Peyer's patch (tissue), 4 donors: ENCODE results near the gene UNC119. TPM values are rescaled to one million over a fixed set of nuclear protein-coding genes. Genes with fewer than 3 reads are reported as not detected.

ENCODE experiments used
- DNase-seq, 3 donors: peaks; one replicate each; pipeline ENCODE4 v3.0.0-alpha.2; 2017 to 2019
- H3K27ac ChIP-seq, 4 donors: fragments of 200-600 bp; sonication (generic); one replicate each; pipeline ENCODE4 v1.5.1; 2016 to 2019
- H3K27me3 ChIP-seq, 2 donors: fragments of 200-600 bp; sonication (generic); one replicate each; pipeline ENCODE4 v1.5.1; 2019
- H3K36me3 ChIP-seq, 3 donors: fragments of 200-600 bp; sonication (generic); one replicate each; pipeline ENCODE4 v1.5.1; 2016 to 2019
- H3K4me1 ChIP-seq, 4 donors: fragments of 200-600 bp; sonication (generic); one replicate each; pipeline ENCODE4 v1.5.1; 2016 to 2019
- H3K4me3 ChIP-seq, 4 donors: fragments of 200-600 bp; sonication (generic); 1 replicate in 3 of 4; 2 replicates in 1 of 4; pipeline ENCODE4 v1.5.1; 2016 to 2019; ENCODE audit warnings: mild to moderate bottlenecking in 1 of 4
- H3K9me3 ChIP-seq, 4 donors: fragments of 200-600 bp; sonication (generic); one replicate each; pipeline ENCODE4 v1.5.1; 2016 to 2019; ENCODE audit warnings: mild to moderate bottlenecking in 1 of 4
- CTCF ChIP-seq, 6 experiments: fragments of 450-650 bp in 4 of 6; fragments of 200-600 bp in 2 of 6; sonication (generic) in 1 of 6; IDR thresholded peaks; one replicate each; pipeline ENCODE4 v1.5.1; 2017 to 2019; ENCODE audit warnings: antibody characterized with exemption in 6 of 6, mild to moderate bottlenecking in 3 of 6, moderate library complexity in 1 of 6
- POLR2A ChIP-seq, 2 donors: fragments of 450-650 bp; IDR thresholded peaks; one replicate each; pipeline ENCODE4 v1.5.1; 2017; ENCODE audit warnings: antibody characterized with exemption in 2 of 2, mild to moderate bottlenecking in 2 of 2, moderate library complexity in 2 of 2
- total RNA-seq, 4 donors: library from RNA; depleted of rRNA; stranded (reverse); fragments of >200 nt; gene quantifications; one replicate each; pipeline ENCODE4 v1.1.0, GENCODE V29; 2016

Gene UNC119
- total RNA-seq, 4 donors from 2014 or later: 22.6 to 39.2 (median 31.4) TPM

GRCh38 chr17:28597606-28598383 is 45.4 kb upstream of the UNC119 start:
- no peaks in the 10 kb centered on the region for H3K27me3 ChIP-seq
- DNase-seq: no peak
- H3K36me3 ChIP-seq: no peaks in the 10 kb centered on the region
- peak overlapping the region in 2 of 4 donors; percentile 78 to 79 for H3K4me3 ChIP-seq
- TF ChIP-seq CTCF (IDR thresholded peaks at IDR 0.05): no peak
- no peak for TF ChIP-seq POLR2A (IDR thresholded peaks at IDR 0.05)
- peaks cover 0 to 27% (median 0%) of the 10 kb centered on the region in 4 donors for H3K4me1 ChIP-seq
- H3K9me3 ChIP-seq: no peaks in the 10 kb centered on the region
- peak overlapping the region in 3 of 4 donors; percentile 87 to 99 (median 95) for H3K27ac ChIP-seq

GRCh38 chr17:28592260-28592659 is 39.8 kb upstream of the UNC119 start:
- Histone ChIP-seq H3K27ac (no peak overlapping the region), H3K4me3 (no peak overlapping the region), H3K9me3 (no peaks in the 10 kb centered on the region), H3K27me3 (no peaks in the 10 kb centered on the region), H3K4me1 (no peaks in the 10 kb centered on the region), H3K36me3 (peaks cover 0 to 28% (median 0%) of the 10 kb centered on the region in 3 donors)
- TF ChIP-seq CTCF (IDR thresholded peaks at IDR 0.05): no peak
- no peak for TF ChIP-seq POLR2A (IDR thresholded peaks at IDR 0.05)
- DNase-seq: no peak

GRCh38 chr17:28585851-28586250 is 33.4 kb upstream of the UNC119 start:
- Histone ChIP-seq H3K36me3 (peaks cover 0 to 59% (median 0%) of the 10 kb centered on the region in 3 donors), H3K9me3 (no peaks in the 10 kb centered on the region), H3K27ac (no peak overlapping the region), H3K4me1 (no peaks in the 10 kb centered on the region), H3K4me3 (no peak overlapping the region), H3K27me3 (no peaks in the 10 kb centered on the region)
- no peak for DNase-seq
- TF ChIP-seq POLR2A (IDR thresholded peaks at IDR 0.05): no peak
- TF ChIP-seq CTCF (IDR thresholded peaks at IDR 0.05): no peak

GRCh38 chr17:28584434-28584833 is 32.0 kb upstream of the UNC119 start:
- Histone ChIP-seq H3K27ac (no peak overlapping the region), H3K27me3 (no peaks in the 10 kb centered on the region), H3K4me3 (no peak overlapping the region), H3K36me3 (peaks cover 0 to 58% (median 0%) of the 10 kb centered on the region in 3 donors), H3K9me3 (no peaks in the 10 kb centered on the region), H3K4me1 (no peaks in the 10 kb centered on the region)
- no peak for DNase-seq
- TF ChIP-seq CTCF (IDR thresholded peaks at IDR 0.05) (no peak), POLR2A (IDR thresholded peaks at IDR 0.05) (no peak)

- Histone ChIP-seq H3K9me3 (no peaks in the 10 kb centered on the region), H3K27ac (no peak overlapping the region), H3K36me3 (peaks cover 0 to 56% (median 0%) of the 10 kb centered on the region in 3 donors), H3K27me3 (no peaks in the 10 kb centered on the region), H3K4me1 (no peaks in the 10 kb centered on the region), H3K4me3 (no peak overlapping the region)
- TF ChIP-seq CTCF (IDR thresholded peaks at IDR 0.05) (no peak), POLR2A (IDR thresholded peaks at IDR 0.05) (no peak)
- no peak for DNase-seq
Measured at GRCh38 chr17:28582513-28582912, 30.1 kb upstream of the UNC119 start.
